Measurements from ENCODE around the gene COA6. TPM values are rescaled to one million over a fixed set of nuclear protein-coding genes. Genes with fewer than 3 reads are reported as not detected.
"Not testable (repeated sequence)": the region's sequence is repeated elsewhere in the genome, so short reads cannot be mapped to it uniquely, and the experiment has no call there.

The COA6 gene
- total RNA-seq, 1 donor from 2014 or later, result 28.7 TPM

DNA sequence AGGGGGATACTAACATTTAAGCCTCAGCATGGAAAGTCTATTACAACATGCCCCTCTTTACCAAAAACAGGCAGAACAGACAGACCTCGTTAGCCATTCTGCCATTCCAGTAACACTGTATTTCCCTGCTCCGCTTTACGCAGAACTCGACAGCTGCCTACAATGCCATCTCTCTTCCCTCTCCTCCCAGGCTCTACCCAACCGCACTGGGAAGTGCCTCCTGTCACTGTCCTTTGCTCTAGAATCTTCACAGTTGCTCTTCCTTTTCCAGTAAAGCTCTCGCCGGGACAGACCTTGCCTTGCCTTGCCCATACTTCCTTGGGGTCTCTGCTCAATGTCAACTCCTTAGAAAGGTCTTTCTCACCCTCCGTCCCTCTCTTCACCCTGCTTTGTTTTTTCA is 22.8 kb downstream of the COA6 start:
- no peaks in the 10 kb centered on the region for H3K9me3 Mint-ChIP-seq (ENCODE audit: unreplicated experiment)
- H3K36me3 Mint-ChIP-seq (ENCODE audit: unreplicated experiment), result no peaks in the 10 kb centered on the region
- no peak overlapping the region for H3K4me3 Mint-ChIP-seq (ENCODE audit: unreplicated experiment)
- peaks cover 5% of the 10 kb centered on the region for H3K4me1 Mint-ChIP-seq (ENCODE audit: unreplicated experiment)
- H3K27me3 Mint-ChIP-seq (ENCODE audit: unreplicated experiment), result no peaks in the 10 kb centered on the region
- TF ChIP-seq, protein P1, sequence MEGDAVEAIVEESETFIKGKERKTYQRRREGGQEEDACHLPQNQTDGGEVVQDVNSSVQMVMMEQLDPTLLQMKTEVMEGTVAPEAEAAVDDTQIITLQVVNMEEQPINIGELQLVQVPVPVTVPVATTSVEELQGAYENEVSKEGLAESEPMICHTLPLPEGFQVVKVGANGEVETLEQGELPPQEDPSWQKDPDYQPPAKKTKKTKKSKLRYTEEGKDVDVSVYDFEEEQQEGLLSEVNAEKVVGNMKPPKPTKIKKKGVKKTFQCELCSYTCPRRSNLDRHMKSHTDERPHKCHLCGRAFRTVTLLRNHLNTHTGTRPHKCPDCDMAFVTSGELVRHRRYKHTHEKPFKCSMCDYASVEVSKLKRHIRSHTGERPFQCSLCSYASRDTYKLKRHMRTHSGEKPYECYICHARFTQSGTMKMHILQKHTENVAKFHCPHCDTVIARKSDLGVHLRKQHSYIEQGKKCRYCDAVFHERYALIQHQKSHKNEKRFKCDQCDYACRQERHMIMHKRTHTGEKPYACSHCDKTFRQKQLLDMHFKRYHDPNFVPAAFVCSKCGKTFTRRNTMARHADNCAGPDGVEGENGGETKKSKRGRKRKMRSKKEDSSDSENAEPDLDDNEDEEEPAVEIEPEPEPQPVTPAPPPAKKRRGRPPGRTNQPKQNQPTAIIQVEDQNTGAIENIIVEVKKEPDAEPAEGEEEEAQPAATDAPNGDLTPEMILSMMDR (IDR thresholded peaks at IDR 0.05), result no peak
- DNase-seq (ENCODE audit: extremely low spot score, unreplicated experiment), result no peak
- no peak overlapping the region for H3K27ac Mint-ChIP-seq (ENCODE audit: unreplicated experiment)

DNA sequence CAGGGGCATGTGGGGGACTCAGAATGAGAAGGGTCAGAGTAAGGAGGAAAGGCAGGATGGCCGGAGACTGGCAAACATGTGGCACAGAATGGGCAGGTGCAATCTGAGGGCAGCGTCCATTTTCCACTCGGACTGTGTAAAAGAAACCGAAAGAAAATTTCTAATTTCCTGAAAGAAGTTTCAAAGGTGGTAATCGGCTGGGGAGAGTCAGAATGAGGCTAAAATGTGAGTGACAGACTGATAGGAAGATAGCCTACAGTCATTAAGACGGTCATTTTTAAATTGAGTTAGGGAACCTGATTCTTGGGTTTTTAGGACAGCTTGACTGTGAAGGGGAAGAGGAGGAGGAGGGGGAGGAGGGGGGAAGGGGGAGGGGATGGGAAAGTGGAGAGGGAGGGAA is 23.6 kb downstream of the COA6 start:
- no peak overlapping the region for H3K27ac Mint-ChIP-seq (ENCODE audit: unreplicated experiment)
- no peaks in the 10 kb centered on the region for H3K36me3 Mint-ChIP-seq (ENCODE audit: unreplicated experiment)
- H3K9me3 Mint-ChIP-seq (ENCODE audit: unreplicated experiment), result no peaks in the 10 kb centered on the region
- TF ChIP-seq, protein P1 (IDR thresholded peaks at IDR 0.05), result no peak
- H3K4me1 Mint-ChIP-seq (ENCODE audit: unreplicated experiment), result peaks cover 7% of the 10 kb centered on the region
- H3K4me3 Mint-ChIP-seq (ENCODE audit: unreplicated experiment), result no peak overlapping the region
- DNase-seq (ENCODE audit: extremely low spot score, unreplicated experiment), result no peak
- no peaks in the 10 kb centered on the region for H3K27me3 Mint-ChIP-seq (ENCODE audit: unreplicated experiment)

DNA sequence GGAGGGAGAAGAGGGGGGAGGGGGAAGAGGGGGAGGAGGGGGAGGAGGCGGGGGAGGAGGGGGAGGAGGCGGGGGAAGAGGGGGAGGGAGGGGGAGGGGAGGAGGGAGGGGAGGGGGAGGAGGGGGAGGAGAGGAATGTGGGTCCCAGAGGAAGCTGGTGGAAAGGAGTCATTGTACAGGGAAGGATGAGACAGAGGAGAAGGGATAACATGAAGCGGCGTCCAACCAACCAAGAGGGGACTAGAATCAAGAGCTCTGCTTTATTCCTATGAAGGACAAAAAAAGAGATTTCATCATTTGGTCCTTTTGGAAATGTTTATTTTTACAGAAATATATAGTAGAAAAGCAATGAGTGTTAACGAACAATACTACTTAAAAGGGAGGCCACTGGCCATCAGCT is 24.5 kb downstream of the COA6 start:
- Mint-ChIP-seq H3K27ac (ENCODE audit: unreplicated experiment) (no peak overlapping the region), H3K27me3 (ENCODE audit: unreplicated experiment) (no peaks in the 10 kb centered on the region), H3K4me3 (ENCODE audit: unreplicated experiment) (no peak overlapping the region), H3K9me3 (ENCODE audit: unreplicated experiment) (no peaks in the 10 kb centered on the region), H3K36me3 (ENCODE audit: unreplicated experiment) (no peaks in the 10 kb centered on the region), H3K4me1 (ENCODE audit: unreplicated experiment) (peaks cover 7% of the 10 kb centered on the region)
- TF ChIP-seq, protein P1 (IDR thresholded peaks at IDR 0.05), result no peak
- DNase-seq (ENCODE audit: extremely low spot score, unreplicated experiment), result no peak

DNA sequence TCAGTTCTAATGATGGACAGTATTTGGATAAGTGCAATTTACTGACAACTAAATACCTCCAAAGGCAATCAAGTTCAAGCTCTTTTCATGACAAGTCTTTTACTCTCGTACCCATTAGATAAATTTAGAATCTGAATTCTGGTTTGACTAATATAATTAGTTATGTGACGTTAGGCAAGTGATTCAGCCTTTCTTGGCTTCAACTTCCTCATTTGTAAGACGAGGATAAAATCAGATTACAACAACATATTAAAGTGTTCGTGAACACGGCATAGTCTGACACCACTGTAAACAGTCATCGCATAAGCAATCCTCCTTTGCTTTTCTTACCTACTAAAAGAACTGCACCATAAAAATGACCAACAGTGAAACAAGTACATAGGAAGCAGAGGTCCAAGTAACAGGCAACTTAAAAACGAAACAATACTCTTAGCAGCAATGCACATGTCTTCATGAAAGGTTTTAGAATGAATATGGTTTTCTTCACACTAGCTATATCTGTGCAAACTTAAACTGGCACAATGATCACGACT is 25.7 kb downstream of the COA6 start:
- H3K27me3 Mint-ChIP-seq (ENCODE audit: unreplicated experiment), result no peaks in the 10 kb centered on the region
- DNase-seq (ENCODE audit: extremely low spot score, unreplicated experiment), result no peak
- no peak overlapping the region for H3K27ac Mint-ChIP-seq (ENCODE audit: unreplicated experiment)
- TF ChIP-seq, protein P1 (IDR thresholded peaks at IDR 0.05), result no peak
- H3K4me3 Mint-ChIP-seq (ENCODE audit: unreplicated experiment), result no peak overlapping the region
- peaks cover 7% of the 10 kb centered on the region for H3K4me1 Mint-ChIP-seq (ENCODE audit: unreplicated experiment)
- H3K9me3 Mint-ChIP-seq (ENCODE audit: unreplicated experiment), result no peaks in the 10 kb centered on the region
- peaks cover 7% of the 10 kb centered on the region for H3K36me3 Mint-ChIP-seq (ENCODE audit: unreplicated experiment)

DNA sequence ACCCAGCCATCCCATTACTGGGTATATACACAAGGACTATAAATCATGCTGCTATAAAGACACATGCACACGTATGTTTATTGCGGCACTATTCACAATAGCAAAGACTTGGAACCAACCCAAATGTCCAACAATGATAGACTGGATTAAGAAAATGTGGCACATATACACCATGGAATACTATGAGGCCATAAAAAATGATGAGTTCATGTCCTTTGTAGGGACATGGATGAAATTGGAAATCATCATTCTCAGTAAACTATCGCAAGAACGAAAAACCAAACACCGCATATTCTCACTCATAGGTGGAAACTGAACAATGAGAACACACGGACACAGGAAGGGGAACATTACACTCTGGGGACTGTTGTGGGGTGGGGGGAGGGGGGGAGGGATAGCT is 26.3 kb downstream of the COA6 start:
- H3K4me3 Mint-ChIP-seq (ENCODE audit: unreplicated experiment); H3K27me3 Mint-ChIP-seq (ENCODE audit: unreplicated experiment); DNase-seq (ENCODE audit: extremely low spot score, unreplicated experiment); H3K36me3 Mint-ChIP-seq (ENCODE audit: unreplicated experiment); H3K4me1 Mint-ChIP-seq (ENCODE audit: unreplicated experiment); H3K9me3 Mint-ChIP-seq (ENCODE audit: unreplicated experiment); H3K27ac Mint-ChIP-seq (ENCODE audit: unreplicated experiment): not testable (repeated sequence)

DNA sequence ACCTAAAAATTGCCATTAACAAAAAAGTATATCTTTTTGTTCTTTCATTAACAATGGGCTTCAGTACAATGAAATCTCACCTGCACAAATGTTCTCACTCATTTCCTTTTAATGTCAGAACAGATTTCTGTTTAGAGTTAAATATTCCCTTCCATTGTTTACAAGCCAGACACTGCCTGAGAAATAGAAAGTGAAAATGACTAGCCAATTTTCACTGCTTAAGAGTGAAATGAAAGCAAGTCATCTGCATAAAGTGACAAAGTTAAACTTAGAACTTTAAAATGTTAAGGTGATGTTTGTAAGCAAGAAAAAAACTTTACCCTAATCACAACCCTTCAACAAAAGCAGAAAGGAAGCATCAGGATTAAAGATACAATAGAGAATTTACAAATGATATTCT is 27.5 kb downstream of the COA6 start:
- no peak for DNase-seq (ENCODE audit: extremely low spot score, unreplicated experiment)
- Mint-ChIP-seq H3K36me3 (ENCODE audit: unreplicated experiment) (peaks cover 11% of the 10 kb centered on the region), H3K4me1 (ENCODE audit: unreplicated experiment) (peaks cover 7% of the 10 kb centered on the region), H3K27me3 (ENCODE audit: unreplicated experiment) (no peaks in the 10 kb centered on the region), H3K4me3 (ENCODE audit: unreplicated experiment) (peak overlapping the region; percentile 19), H3K9me3 (ENCODE audit: unreplicated experiment) (no peaks in the 10 kb centered on the region), H3K27ac (ENCODE audit: unreplicated experiment) (peak overlapping the region; percentile 35)
- TF ChIP-seq, protein P1 (IDR thresholded peaks at IDR 0.05), result no peak

Measured in osteocyte (in vitro differentiated cells).